Right lobe of liver (tissue), 6 donors: Measurements from ENCODE around the gene REXO4. TPM values are rescaled to one million over a fixed set of nuclear protein-coding genes. Genes with fewer than 3 reads are reported as not detected.

Source experiments
- ATAC-seq, 4 donors: fragments of 200-7000 bp; cut with Tn5 transposase; one replicate each; pipeline ENCODE4 v1.9.1; 2020; ENCODE audit warnings: mild to moderate bottlenecking in 4 of 4, moderate library complexity in 4 of 4
- DNase-seq, 3 donors: peaks; one replicate each; pipeline ENCODE4 v3.0.0-alpha.2; 2020
- H3K27ac ChIP-seq, 3 donors: fragments of 200-600 bp; one replicate each; pipeline ENCODE4 v1.8.0; 2022
- H3K27me3 ChIP-seq, 2 donors: fragments of 200-600 bp; one replicate each; pipeline ENCODE4 v1.8.0; 2022
- H3K36me3 ChIP-seq, 4 donors: fragments of 200-600 bp; sonication (generic) in 1 of 4; one replicate each; pipeline versions ENCODE4 v1.5.1 to v1.8.0; 2017 to 2022; ENCODE audit warnings: control low read depth in 1 of 4
- H3K4me1 ChIP-seq, 4 donors: fragments of 200-600 bp; sonication (generic) in 1 of 4; one replicate each; pipeline versions ENCODE4 v1.5.1 to v1.8.0; 2017 to 2022; ENCODE audit warnings: control low read depth in 1 of 4
- H3K4me3 ChIP-seq, 3 donors: fragments of 200-600 bp; one replicate each; pipeline ENCODE4 v1.8.0; 2022
- H3K9me3 ChIP-seq, 4 donors: fragments of 200-600 bp; sonication (generic) in 1 of 4; one replicate each; pipeline versions ENCODE4 v1.5.1 to v1.8.0; 2017 to 2022; ENCODE audit warnings: control low read depth in 1 of 4
- CTCF ChIP-seq, 4 donors: fragments of 200-600 bp in 3 of 4; fragments of 450-650 bp in 1 of 4; IDR thresholded peaks; one replicate each; pipeline versions ENCODE4 v1.5.1 to v1.8.0; 2016 to 2022; ENCODE audit warnings: antibody characterized with exemption in 4 of 4, mild to moderate bottlenecking in 2 of 4
- POLR2A ChIP-seq: fragments of 450-650 bp; IDR thresholded peaks from one replicate; pipeline ENCODE4 v1.6.1; 2017; ENCODE audit warnings: antibody characterized with exemption, mild to moderate bottlenecking
- WGBS: methylation state at CpG from one replicate; pipeline ENCODE4 v1.1.6; 2018; ENCODE audit warnings: low coverage, low lambda C conversion rate; ENCODE audit not compliant: insufficient coverage; ENCODE audit errors: missing lambda C conversion rate; 5-methylcytosine and 5-hydroxymethylcytosine counted together
- intact Hi-C, 2 donors: fragments of 100-400 bp; cut with DNase I; formaldehyde crosslinking; loops; one replicate each; pipeline versions ENCODE4 v1.11.2 to v1.14.1; 2022
- total RNA-seq, 6 experiments: library from RNA; depleted of rRNA in 2 of 6; stranded (reverse); fragments of >200 nt in 2 of 6; fragmentation: NEBNext Ultra II Directional in 3 of 6; extraction: Animal tissue kit (Norgen Biotek cat#: 25700) in 3 of 6; gene quantifications; one replicate each; pipeline versions ENCODE4 v1.1.0 to v1.2.4, GENCODE V29; 2016 to 2023
- donor health status: DM: no; HTN: yes; CAD: no.
- donor health status: DM: no; HTN: no; CAD: no.
- donor health status: DM: no; HTN: no; CAD: no.
- donor health status: DM: no; HTN: yes; CAD: no.
- donor health status: DM: no; HTN: yes; CAD: no.

The REXO4 gene
- total RNA-seq, 6 experiments from 2014 or later: 9.5 to 19.9 (median 12.0) TPM

GRCh38 chr9:133368249-133368881 is 49.4 kb downstream of the REXO4 start:
- Histone ChIP-seq H3K9me3 (no peaks in the 10 kb centered on the region), H3K4me1 (peaks cover 0 to 56% (median 31%) of the 10 kb centered on the region in 4 donors), H3K27me3 (no peaks in the 10 kb centered on the region), H3K27ac (peak overlapping the region in 2 of 3 donors; percentile 20 to 65), H3K4me3 (peak overlapping the region in 1 of 3 donors; percentile 8), H3K36me3 (peaks cover 0 to 48% (median 33%) of the 10 kb centered on the region in 4 donors)
- ATAC-seq (peak in 2 of 4 donors; percentile 46 to 60), DNase-seq (no peak)
- intact Hi-C loops: no loop called here
- TF ChIP-seq POLR2A (no peak), CTCF (IDR thresholded peaks at IDR 0.05) (no peak)
- 24% methylated on average over 13 of the region's 18 CpGs for WGBS

- 0% methylated on average over 1 of the region's 10 CpGs for WGBS
- no peaks in the 10 kb centered on the region for H3K9me3 ChIP-seq
- no peaks in the 10 kb centered on the region for H3K27me3 ChIP-seq
- TF ChIP-seq CTCF (IDR thresholded peaks at IDR 0.05) (no peak), POLR2A (no peak)
- no peak for DNase-seq
- H3K4me1 ChIP-seq: peaks cover 0 to 51% (median 29%) of the 10 kb centered on the region in 4 donors
- H3K27ac ChIP-seq: peak overlapping the region in 1 of 3 donors; percentile 65
- H3K36me3 ChIP-seq: peaks cover 0 to 53% (median 36%) of the 10 kb centered on the region in 4 donors
- no peak overlapping the region for H3K4me3 ChIP-seq
- ATAC-seq: no peak
- intact Hi-C loops: no loop called here
Observed at GRCh38 chr9:133367778-133368177, 50.0 kb downstream of the REXO4 start.

GRCh38 chr9:133367221-133367620 is 50.6 kb downstream of the REXO4 start:
- intact Hi-C loops: no loop called here
- DNase-seq (no peak), ATAC-seq (no peak)
- Histone ChIP-seq H3K27me3 (no peaks in the 10 kb centered on the region), H3K27ac (no peak overlapping the region), H3K9me3 (no peaks in the 10 kb centered on the region), H3K4me1 (peaks cover 0 to 45% (median 26%) of the 10 kb centered on the region in 4 donors), H3K36me3 (peaks cover 0 to 59% (median 40%) of the 10 kb centered on the region in 4 donors), H3K4me3 (no peak overlapping the region)
- WGBS: 80% methylated on average over 1 of the region's 22 CpGs
- TF ChIP-seq CTCF (IDR thresholded peaks at IDR 0.05): no peak
- no peak for TF ChIP-seq POLR2A

- no peak for ATAC-seq
- Histone ChIP-seq H3K4me3 (no peak overlapping the region), H3K27me3 (no peaks in the 10 kb centered on the region), H3K36me3 (peaks cover 0 to 66% (median 44%) of the 10 kb centered on the region in 4 donors), H3K27ac (no peak overlapping the region), H3K9me3 (no peaks in the 10 kb centered on the region), H3K4me1 (peaks cover 0 to 37% (median 20%) of the 10 kb centered on the region in 4 donors)
- DNase-seq: no peak
- intact Hi-C loops: no loop called here
- 100% methylated on average over 1 of the region's 11 CpGs for WGBS
- TF ChIP-seq CTCF (IDR thresholded peaks at IDR 0.05) (no peak), POLR2A (no peak)
Observed at GRCh38 chr9:133366435-133366834, 51.4 kb downstream of the REXO4 start.
